Measurements from ENCODE around the gene AMH. TPM values are rescaled to one million over a fixed set of nuclear protein-coding genes. Genes with fewer than 3 reads are reported as not detected.

AMH gene
- total and polyA plus RNA-seq, 2 of the 13 experiments (the other 11 are each of a cell fraction or from before 2014, with no cell fraction given), result 0.03 to 0.18 TPM

DNA sequence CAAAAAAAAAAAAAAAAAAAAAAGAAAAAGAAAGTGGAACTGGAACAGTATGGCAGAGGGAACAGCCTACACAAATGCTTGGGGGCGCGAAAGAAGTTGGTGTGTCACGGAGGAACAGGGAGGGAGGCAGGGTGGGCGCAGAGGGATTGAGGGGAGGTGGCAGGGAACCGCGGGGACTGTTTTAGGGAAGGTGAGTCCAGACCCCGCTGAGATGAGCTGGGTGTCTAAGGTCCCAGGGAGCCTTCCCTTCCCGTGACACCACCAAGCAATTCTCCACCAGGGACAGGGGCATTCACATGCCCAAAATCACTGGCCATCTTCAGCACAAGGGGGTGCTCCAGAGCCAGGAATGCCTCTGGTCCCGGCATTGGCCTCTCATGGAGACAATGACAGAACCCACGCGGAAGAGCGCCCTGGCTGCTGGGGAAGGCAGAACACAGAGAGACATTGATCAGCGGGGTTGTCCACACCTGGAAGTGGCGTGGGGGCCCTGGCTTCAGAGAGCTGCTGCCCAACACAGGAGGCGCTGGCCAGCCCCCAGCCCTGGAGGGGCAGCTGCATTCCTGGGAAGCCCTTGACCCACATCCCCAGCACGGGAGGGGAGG is 25.9 kb downstream of the AMH start (continued):
- TF ChIP-seq ZBTB40 (IDR thresholded peaks at IDR 0.05) (no peak), ZBTB40 (CRISPR knock-in tag; IDR thresholded peaks at IDR 0.05) (0 out of 2 replicates have a peak, but pooled peaks have one; percentile 18), ZBTB38 (CRISPR knock-in tag; IDR thresholded peaks at IDR 0.05) (peak; percentile 94), GATAD2A (CRISPR knock-in tag; IDR thresholded peaks at IDR 0.05) (0 out of 2 replicates have a peak, but pooled peaks have one; percentile 30), SOX5 (CRISPR knock-in tag; IDR thresholded peaks at IDR 0.05; ENCODE audit: borderline replicate concordance) (peak; percentile 26; the same call in 1 of the 2 replicates), ZMYM3 (CRISPR knock-in tag; IDR thresholded peaks at IDR 0.05) (0 out of 2 replicates have a peak, but pooled peaks have one; percentile 55), SMARCE1 (IDR thresholded peaks at IDR 0.05; ENCODE audit: borderline replicate concordance) (no peak), ZNF781 (CRISPR knock-in tag; IDR thresholded peaks at IDR 0.05; ENCODE audit: borderline replicate concordance, not compliant biosample characterization) (peak; percentile 44), TEAD3 (CRISPR knock-in tag; optimal IDR thresholded peaks at IDR 0.05; ENCODE audit: borderline replicate concordance) (peak; percentile 65), SAP130 (CRISPR knock-in tag; IDR thresholded peaks at IDR 0.05; ENCODE audit: low read depth) (peak; percentile 55; the same call in 1 of the 2 replicates), RELA (CRISPR knock-in tag; IDR thresholded peaks at IDR 0.05) (no peak), HNF1A (IDR thresholded peaks at IDR 0.05; ENCODE audit: low read depth) (no peak), HNF1A (CRISPR knock-in tag; IDR thresholded peaks at IDR 0.05; ENCODE audit: borderline replicate concordance) (no peak), ELF3 (CRISPR knock-in tag; IDR thresholded peaks at IDR 0.05) (no peak), ZBTB7A (CRISPR knock-in tag; IDR thresholded peaks at IDR 0.05) (no peak), GABPB1 (CRISPR knock-in tag; IDR thresholded peaks at IDR 0.05) (no peak), GMEB2 (CRISPR knock-in tag; IDR thresholded peaks at IDR 0.05; ENCODE audit: low read depth) (no peak)

All from HepG2 (cell line).